RPMI8226 (cell line): Measurements from ENCODE around the gene UBFD1.
"Not testable (repeated sequence)": the region's sequence is repeated elsewhere in the genome, so short reads cannot be mapped to it uniquely, and the experiment has no call there.

ENCODE experiments used
- DNase-seq: peaks from one replicate; pipeline ENCODE4 v3.0.0-alpha.2; 2015

The UBFD1 gene

GRCh38 chr16:23610905-23611304 is 53.4 kb downstream of the UBFD1 start:
- DNase-seq: not testable (repeated sequence)

DNA sequence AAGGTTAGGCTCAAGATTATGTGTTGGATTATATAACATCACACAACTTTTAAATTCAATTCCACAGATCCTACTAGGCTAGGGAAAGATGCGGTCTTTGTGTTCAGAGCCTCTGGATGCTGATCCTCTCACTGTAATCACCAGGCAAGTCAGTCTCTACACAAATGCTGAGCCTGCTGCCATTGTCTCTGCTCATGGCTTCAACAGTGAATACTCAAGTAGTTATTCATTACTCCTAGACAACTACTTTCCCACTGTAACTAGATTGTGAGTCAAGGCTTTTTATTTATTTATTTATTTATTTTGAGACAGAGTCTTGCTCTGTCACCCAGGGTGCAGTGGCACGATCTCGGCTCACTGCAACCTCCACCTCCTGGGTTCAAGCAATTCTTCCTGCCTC is 54.4 kb downstream of the UBFD1 start:
- no peak for DNase-seq

DNA sequence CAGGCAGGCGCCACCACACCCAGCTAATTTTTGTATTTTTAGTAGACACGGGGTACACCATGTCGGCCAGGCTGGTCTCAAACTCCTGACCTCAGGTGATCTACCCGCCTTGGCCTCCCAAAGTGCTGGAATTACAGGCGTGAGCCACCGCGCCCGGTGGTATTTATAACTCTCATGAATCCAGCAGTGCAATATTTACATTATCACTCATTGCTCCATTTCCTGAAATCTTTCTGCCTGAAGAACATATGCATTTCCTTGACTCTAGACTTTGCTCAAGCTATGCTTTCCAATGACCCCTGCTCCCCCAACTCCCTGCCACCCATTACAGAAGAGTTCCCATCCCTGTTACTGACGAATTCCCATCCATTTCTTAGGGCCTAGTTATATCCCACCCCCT is 58.3 kb downstream of the UBFD1 start:
- no peak for DNase-seq
